Left cardiac atrium (tissue), 4 donors: Measurements from ENCODE around the gene CHDH. TPM values are rescaled to one million over a fixed set of nuclear protein-coding genes. Genes with fewer than 3 reads are reported as not detected.

Experiments
- ATAC-seq, 2 donors: fragments of 200-7000 bp; cut with Tn5 transposase; one replicate each; pipeline ENCODE4 v1.9.1; 2020; ENCODE audit warnings: mild to moderate bottlenecking in 2 of 2, moderate library complexity in 2 of 2
- DNase-seq: peaks from one replicate; pipeline ENCODE4 v3.0.0-alpha.2; 2020
- intact Hi-C, 2 donors: fragments of 100-400 bp; cut with DNase I; formaldehyde crosslinking; loops; one replicate each; pipeline versions ENCODE4 v1.14.1 to v1.15.1; 2022 to 2023
- total RNA-seq, 2 donors: library from RNA; stranded (reverse); fragmentation: NEBNext Ultra II Directional; extraction: Animal tissue kit (Norgen Biotek cat#: 25700); gene quantifications; one replicate each; pipeline ENCODE4 v1.2.1, GENCODE V29; 2021
- donor health status: DM: no; HTN: yes; CAD: no.
- donor health status: DM: no; HTN: yes; CAD: no; lungs with severe emphysema.
- donor health status: DM: yes; HTN: yes; CAD: no.
- donor health status: Dilated cardiomyopathy.

Gene CHDH
- total RNA-seq, 2 donors from 2014 or later: 5.0 to 6.6 TPM

GRCh38 chr3:53815651-53816050 is 30.6 kb downstream of the CHDH start:
- intact Hi-C loops: no loop called here
- no peak for DNase-seq
- ATAC-seq: no peak

- no peak for DNase-seq
- intact Hi-C loops: no loop called here
- ATAC-seq: no peak
Observed at GRCh38 chr3:53815067-53815466, 31.2 kb downstream of the CHDH start.

GRCh38 chr3:53813876-53814275 is 32.3 kb downstream of the CHDH start:
- ATAC-seq: no peak
- DNase-seq: no peak
- intact Hi-C loops: no loop called here

GRCh38 chr3:53813229-53813628 is 33.0 kb downstream of the CHDH start:
- ATAC-seq (no peak), DNase-seq (no peak)
- intact Hi-C loops: no loop called here

- intact Hi-C loops: no loop called here
- no peak for DNase-seq
- ATAC-seq: no peak
Observed at GRCh38 chr3:53812434-53812833, 33.8 kb downstream of the CHDH start.

GRCh38 chr3:53811143-53811927 is 34.9 kb downstream of the CHDH start:
- intact Hi-C loops: no loop called here
- ATAC-seq (no peak), DNase-seq (no peak)

- intact Hi-C loops: no loop called here
- no peak for DNase-seq
- no peak for ATAC-seq
Observed at GRCh38 chr3:53809764-53810400, 36.3 kb downstream of the CHDH start.

GRCh38 chr3:53809267-53809666 is 37.0 kb downstream of the CHDH start:
- no peak for DNase-seq
- intact Hi-C loops: no loop called here
- ATAC-seq: no peak

GRCh38 chr3:53808496-53808895 is 37.7 kb downstream of the CHDH start:
- ATAC-seq (no peak), DNase-seq (no peak)
- intact Hi-C loops: no loop called here

GRCh38 chr3:53807117-53807810 is 39.0 kb downstream of the CHDH start:
- no peak for DNase-seq
- intact Hi-C loops: no loop called here
- ATAC-seq: peak; percentile 12 to 17

- peak; percentile 81 to 86 for ATAC-seq
- no peak for DNase-seq
- intact Hi-C loops: no loop called here
Observed at GRCh38 chr3:53806182-53807116, 39.8 kb downstream of the CHDH start.

- intact Hi-C loops: no loop called here
- DNase-seq: no peak
Observed at GRCh38 chr3:53805463-53806159, 40.6 kb downstream of the CHDH start.

GRCh38 chr3:53804697-53805462 is 41.3 kb downstream of the CHDH start:
- DNase-seq: no peak
- intact Hi-C loops: no loop called here
- peak in 1 of 2 donors; percentile 59 for ATAC-seq

More at GRCh38 chr3:53805463-53806159, 40.6 kb downstream of the CHDH start:
- ATAC-seq: no peak

- DNase-seq (no peak), ATAC-seq (no peak)
- intact Hi-C loops: no loop called here
Observed at GRCh38 chr3:53803816-53804695, 42.2 kb downstream of the CHDH start.

- ATAC-seq (no peak), DNase-seq (no peak)
- intact Hi-C loops: no loop called here
Observed at GRCh38 chr3:53803124-53803815, 42.9 kb downstream of the CHDH start.

GRCh38 chr3:53802256-53802880 is 43.9 kb downstream of the CHDH start:
- DNase-seq: no peak
- no peak for ATAC-seq
- intact Hi-C loops: no loop called here
